Ureter (tissue), 1 donor: Measurements from ENCODE around the gene RECQL5. TPM values are rescaled to one million over a fixed set of nuclear protein-coding genes. Genes with fewer than 3 reads are reported as not detected.

Experiments used
- DNase-seq: peaks from one replicate; pipeline ENCODE4 v3.0.0-alpha.2; 2020; ENCODE audit warnings: low spot score
- total RNA-seq: library from RNA; stranded (reverse); gene quantifications from one replicate; pipeline ENCODE4 v1.2.4, GENCODE V29; 2023
- donor health status: DM: yes; HTN: yes; CAD: no.

RECQL5 gene
- total RNA-seq, 1 donor from 2014 or later, result 91.1 TPM

GRCh38 chr17:75688209-75688825 is 21.4 kb upstream of the RECQL5 start:
- DNase-seq, result no peak

DNA sequence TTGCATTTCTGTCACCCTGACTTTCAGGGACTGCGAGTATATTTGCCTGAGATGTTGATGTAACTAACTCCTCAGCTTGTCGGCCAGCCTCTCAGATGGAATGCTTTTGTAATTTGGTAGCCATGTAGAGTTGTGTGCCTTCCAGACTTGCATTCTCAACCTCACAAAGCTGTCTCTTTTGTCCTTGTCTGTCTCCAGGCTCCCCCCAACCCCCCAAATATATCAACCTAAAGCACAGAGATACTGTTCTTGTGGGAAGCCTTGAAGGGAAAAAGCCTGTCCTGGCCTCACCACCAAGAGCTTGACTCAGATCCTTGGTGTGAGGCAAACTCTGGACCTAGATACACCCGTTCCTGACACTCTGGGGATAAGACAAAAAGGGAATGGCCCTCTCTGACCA is 18.5 kb upstream of the RECQL5 start:
- no peak for DNase-seq

- DNase-seq, result peak; percentile 81
These were observed 18.0 kb upstream of the RECQL5 start for GRCh38 chr17:75684924-75685323.

GRCh38 chr17:75684249-75684648 is 17.3 kb upstream of the RECQL5 start:
- no peak for DNase-seq

DNA sequence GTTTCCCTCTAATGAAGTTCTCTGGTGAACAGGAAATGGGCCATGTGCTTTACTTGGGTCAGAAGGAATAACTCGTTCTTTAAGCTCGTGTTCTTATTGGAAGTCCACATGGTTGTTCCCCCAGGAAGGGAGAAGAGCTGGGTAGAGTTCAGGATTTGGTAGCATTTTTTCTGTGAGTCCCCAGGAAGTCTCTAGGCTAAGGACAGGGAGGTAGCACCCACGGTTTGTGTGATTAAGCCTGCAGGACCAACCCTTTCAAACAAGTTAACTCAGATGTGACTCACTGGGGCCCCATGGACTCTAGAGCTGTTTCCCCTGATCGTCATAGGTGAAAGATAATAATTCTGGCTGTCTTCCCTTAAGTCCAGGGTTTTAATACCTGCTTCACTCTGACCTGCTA is 16.6 kb upstream of the RECQL5 start:
- DNase-seq, result peak; percentile 43

GRCh38 chr17:75681289-75681688 is 14.3 kb upstream of the RECQL5 start:
- DNase-seq, result no peak

DNA sequence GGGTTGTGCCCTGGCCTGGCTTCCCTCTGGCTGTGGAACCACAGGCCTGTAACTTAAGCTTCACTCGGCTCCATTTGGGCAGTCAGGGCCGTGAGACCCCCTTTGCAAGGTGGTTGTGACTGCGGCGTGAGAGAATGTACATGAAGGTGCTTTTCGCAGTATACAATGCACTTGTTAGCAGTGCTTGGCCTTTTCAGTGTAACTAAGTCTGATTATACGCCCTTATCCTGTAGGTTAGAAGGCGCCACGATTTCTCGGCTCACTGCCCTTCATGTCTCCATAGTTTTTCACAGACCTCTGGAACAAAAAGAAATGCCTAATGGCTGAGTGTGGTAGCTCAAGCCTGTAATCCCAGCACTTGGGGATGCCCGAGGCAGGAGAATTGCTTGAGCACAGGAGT is 13.5 kb upstream of the RECQL5 start:
- DNase-seq, result no peak

DNA sequence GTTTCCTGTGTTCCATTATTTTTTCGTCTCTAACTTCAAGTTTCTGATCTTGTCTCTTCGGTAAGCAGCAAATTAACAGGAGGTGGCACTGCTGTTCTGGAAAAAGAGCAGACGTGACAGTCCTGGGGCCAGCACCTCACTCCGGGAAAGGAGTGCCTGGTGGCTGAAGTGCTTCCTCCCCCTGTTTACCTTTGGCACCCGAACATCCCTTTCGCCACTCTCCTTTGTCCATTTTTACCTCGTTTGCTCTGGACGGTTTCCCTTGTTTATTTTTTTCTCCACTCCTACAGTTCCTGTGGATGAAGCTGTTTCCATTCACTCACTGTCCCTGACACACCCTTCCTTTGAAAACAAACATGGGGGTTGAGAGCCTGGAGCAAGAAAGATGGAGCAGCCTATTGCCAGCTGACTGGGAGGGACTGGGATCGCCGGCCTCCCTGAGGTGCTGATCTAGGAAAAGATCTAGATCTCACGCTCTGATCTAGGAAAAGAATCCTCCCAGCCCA is 12.8 kb upstream of the RECQL5 start:
- no peak for DNase-seq

- no peak for DNase-seq
These were observed 9.5 kb upstream of the RECQL5 start for GRCh38 chr17:75676461-75676860.

DNA sequence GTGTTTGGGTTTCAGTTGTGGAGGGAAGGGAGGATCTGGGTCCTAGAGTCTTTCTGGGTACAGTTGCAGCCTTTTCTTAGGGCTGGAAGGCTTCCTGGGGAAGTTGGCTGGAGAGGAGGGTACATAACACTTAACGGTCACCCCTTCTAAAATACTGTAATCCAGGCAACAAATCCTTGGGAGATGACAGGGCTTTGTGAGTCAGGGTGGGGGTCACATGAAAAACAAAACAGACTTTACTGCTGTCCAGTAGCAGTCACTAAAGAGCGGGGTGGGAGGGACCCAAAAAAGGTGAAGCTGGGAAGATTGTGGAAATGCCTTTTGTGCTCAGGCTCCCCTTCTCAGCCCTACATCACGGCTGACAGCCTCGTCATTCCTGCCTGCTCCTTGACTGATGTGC is 6.5 kb upstream of the RECQL5 start:
- DNase-seq, result no peak

DNA sequence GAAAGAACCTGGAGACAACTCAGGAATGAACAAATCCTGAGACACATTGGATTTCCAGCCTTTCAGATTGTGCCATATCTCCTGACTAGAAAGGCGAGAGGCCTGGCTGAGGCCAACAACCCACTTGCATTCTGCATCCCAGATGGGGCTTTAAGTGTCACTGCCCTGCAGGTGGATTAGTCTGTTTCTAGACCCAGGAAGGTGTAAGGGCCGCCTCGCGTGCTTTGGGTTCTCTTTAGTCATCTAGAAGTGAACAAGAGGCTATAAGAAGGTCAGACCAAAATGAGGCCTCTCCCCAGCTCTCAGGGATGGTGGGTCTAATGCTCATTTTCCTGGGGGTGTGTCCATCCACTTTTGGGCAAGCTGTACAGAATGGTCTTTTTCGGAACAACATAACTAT is 5.1 kb upstream of the RECQL5 start:
- DNase-seq, result no peak

DNA sequence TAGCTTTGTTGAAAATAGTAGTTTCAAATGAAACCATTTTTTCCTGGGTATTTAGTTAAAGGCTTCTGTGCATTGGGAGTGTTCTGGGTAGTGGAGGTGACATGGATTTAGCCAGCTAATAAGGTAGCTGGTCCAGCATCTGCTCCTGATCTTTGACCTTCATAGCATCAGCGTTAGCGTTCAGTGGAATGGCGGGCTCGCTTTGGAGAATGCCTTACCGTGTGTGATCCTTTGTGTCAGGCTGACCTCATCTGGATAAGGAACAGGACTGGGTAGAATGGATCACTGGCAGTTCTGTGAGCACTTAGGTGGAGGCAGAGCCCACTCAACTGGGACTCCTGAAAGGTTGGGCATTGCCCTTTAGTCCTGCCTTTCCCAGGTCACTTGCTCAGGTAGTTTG is 3.9 kb upstream of the RECQL5 start:
- DNase-seq, result no peak

GRCh38 chr17:75668489-75668888 is 1.5 kb upstream of the RECQL5 start:
- DNase-seq, result no peak

- DNase-seq, result no peak
These were observed 871 bp upstream of the RECQL5 start for GRCh38 chr17:75667825-75668224.

DNA sequence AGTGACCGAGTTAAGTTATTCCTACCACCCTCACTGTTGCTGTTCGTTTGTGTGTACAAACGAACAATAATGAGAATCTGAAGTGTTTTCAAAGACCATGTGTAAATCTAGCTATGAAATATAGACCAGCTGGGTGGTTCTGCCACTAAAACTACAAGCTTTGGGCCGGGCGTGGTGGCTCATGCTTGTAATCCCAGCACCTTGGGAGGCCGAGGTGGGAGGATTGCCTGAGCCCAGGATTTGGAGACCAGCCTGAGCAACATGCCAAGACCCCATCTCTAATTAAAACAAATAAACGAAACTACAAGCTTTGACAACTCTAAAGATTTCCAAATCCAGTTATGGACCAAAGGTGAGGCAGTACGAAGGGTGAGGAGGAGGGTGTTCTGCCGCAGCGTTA is 973 bp downstream of the RECQL5 start:
- no peak for DNase-seq

DNA sequence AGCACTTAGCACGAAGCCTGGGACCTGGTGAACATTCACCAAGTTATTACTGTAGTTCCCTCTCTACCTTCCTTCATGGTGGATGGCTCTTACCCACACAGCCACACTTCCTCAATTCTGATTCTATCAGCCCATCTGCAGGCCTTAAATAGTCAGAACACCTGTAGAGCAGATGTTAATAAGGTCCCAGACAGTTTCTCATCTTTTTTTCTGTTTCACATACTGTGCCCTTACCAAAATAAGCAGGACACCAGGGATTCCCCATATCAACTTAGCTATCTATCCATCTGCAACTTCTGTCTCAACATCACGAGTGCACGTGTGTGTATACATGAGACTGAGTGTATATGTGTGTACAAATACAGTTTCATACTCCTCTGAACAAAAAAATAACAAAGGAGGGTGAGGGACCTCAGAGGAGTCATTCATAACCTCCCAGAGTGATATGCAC is 2.8 kb downstream of the RECQL5 start:
- no peak for DNase-seq

GRCh38 chr17:75662511-75662910 is 4.4 kb downstream of the RECQL5 start:
- no peak for DNase-seq

GRCh38 chr17:75661531-75661930 is 5.4 kb downstream of the RECQL5 start:
- DNase-seq, result no peak

DNA sequence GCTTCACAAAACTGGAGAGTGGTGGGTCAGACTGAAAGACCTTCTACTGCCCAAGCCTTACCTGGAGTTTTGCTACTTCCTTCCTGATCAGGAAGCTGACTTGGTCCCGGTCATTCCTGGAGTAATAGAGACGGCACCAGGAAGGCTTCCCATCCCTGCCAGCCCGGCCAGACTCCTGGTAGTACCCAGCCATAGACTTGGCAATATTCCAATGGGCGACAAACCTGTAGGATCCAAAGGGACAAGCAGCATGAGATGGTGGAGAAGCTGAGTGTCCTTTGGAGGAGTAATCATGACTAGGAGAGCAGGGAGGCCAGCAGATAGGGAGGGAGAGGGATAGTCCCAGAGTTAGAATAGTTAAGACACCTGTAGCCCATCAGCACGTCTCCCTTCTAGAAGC is 8.7 kb downstream of the RECQL5 start:
- DNase-seq, result no peak

GRCh38 chr17:75654176-75654575 is 12.8 kb downstream of the RECQL5 start:
- no peak for DNase-seq

- no peak for DNase-seq
These were observed 13.9 kb downstream of the RECQL5 start for GRCh38 chr17:75652934-75653549.

DNA sequence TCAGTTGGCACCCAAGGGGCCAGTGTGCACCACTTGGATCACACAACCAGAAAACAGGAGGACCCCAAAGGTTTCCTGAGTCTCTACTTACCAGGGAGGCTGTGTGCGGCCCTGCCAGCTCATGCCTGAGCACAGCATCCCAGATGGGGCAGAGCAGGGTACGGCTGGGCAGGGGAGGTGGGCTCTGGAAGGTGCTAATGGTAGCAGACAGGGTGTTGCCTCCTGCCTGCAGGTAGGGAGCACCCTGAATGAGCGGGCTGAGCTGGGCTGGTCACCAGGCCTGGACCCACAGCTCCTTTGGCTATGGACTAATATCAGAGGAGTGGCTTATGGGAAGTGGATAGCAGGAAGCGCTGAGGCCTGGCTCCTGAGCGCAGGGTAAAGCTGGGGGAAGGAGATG is 14.6 kb downstream of the RECQL5 start:
- no peak for DNase-seq

GRCh38 chr17:75650874-75651273 is 16.1 kb downstream of the RECQL5 start:
- DNase-seq, result no peak

DNA sequence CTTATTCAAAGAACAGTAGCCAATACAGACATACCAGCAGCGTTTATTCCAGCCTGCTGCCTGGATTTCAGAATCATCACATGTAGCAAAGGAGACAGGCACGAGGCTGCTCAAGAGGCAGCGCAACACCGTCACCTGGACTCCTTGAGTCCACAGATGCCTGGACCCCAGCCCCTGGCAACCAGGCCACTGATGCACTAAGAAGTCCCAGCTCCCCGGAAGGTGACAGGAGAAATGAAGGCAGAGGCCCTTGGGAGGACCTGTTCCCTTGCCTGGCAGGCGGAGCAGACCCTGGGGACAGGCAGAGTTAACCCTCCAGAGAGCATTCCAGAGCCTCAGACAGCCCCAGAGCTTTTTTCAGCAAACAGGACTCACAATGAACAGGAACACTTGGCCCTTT is 17.3 kb downstream of the RECQL5 start:
- DNase-seq, result no peak
